BJ (cell line): ENCODE results near the gene NELFA. TPM values are rescaled to one million over a fixed set of nuclear protein-coding genes. Genes with fewer than 3 reads are reported as not detected.
"Not testable (repeated sequence)": the region's sequence is repeated elsewhere in the genome, so short reads cannot be mapped to it uniquely, and the experiment has no call there.

Experiments
- CTCF ChIA-PET: fragments of 350-600 bp; formaldehyde crosslinking; extraction: SDS; loops from one replicate; lab custom pipeline; 2021; ENCODE audit warnings: antibody characterized with exemption, inconsistent platforms; lab: Yijun Ruan, JAX
- POLR2A ChIA-PET: fragments of 300-600 bp; sonication (Branson Sonifier 250); formaldehyde crosslinking; extraction: SDS; loops from one replicate; lab custom pipeline; 2021; ENCODE audit warnings: antibody characterized with exemption; lab: Charles Lee
- DNase-seq: peaks from one replicate; pipeline ENCODE4 v3.0.0-alpha.2; 2011; ENCODE audit warnings: low read depth
- H3K27me3 ChIP-seq: 2 replicates; pipeline ENCODE4 v1.6.0; 2011; ENCODE audit warnings: low read length; ENCODE audit not compliant: control insufficient read depth, insufficient read depth
- H3K36me3 ChIP-seq: 2 replicates; pipeline ENCODE4 v1.5.1; 2011; ENCODE audit warnings: low read length; ENCODE audit not compliant: control insufficient read depth, insufficient read depth
- H3K4me3 ChIP-seq: 2 replicates; pipeline ENCODE4 v1.5.1; 2011; ENCODE audit warnings: low read depth, mild to moderate bottlenecking, control low read depth, low read length
- CTCF ChIP-seq: IDR thresholded peaks from 2 replicates; pipeline ENCODE4 v1.5.1; 2011; ENCODE audit warnings: low read depth, mild to moderate bottlenecking, control low read depth, inconsistent platforms, low read length, moderate library complexity; ENCODE audit not compliant: insufficient read depth
- polyA plus RNA-seq: library from polyadenylated mRNA; depleted of rRNA; stranded (reverse); fragments of >200 nt; gene quantifications from 2 replicates; pipeline ENCODE4 v1.2.3, GENCODE V29; 2011

Gene NELFA
- polyA plus RNA-seq, 1 experiment, result 12.8 TPM

- no peak for DNase-seq
- H3K4me3 ChIP-seq, result peak overlapping the region; percentile 100
- no peaks in the 10 kb centered on the region for H3K27me3 ChIP-seq
- POLR2A ChIA-PET, result no interaction called here
- TF ChIP-seq CTCF, result no peak
- no peaks in the 10 kb centered on the region for H3K36me3 ChIP-seq
- CTCF ChIA-PET, result interaction anchor here (0.9 kb wide), 2 partner anchors 12 to 24 kb away, joined by 3 to 4 read pairs; no protein-coding TSS in a partner anchor
These were observed 737 bp downstream of the NELFA start for GRCh38 chr4:2007804-2008670.

DNA sequence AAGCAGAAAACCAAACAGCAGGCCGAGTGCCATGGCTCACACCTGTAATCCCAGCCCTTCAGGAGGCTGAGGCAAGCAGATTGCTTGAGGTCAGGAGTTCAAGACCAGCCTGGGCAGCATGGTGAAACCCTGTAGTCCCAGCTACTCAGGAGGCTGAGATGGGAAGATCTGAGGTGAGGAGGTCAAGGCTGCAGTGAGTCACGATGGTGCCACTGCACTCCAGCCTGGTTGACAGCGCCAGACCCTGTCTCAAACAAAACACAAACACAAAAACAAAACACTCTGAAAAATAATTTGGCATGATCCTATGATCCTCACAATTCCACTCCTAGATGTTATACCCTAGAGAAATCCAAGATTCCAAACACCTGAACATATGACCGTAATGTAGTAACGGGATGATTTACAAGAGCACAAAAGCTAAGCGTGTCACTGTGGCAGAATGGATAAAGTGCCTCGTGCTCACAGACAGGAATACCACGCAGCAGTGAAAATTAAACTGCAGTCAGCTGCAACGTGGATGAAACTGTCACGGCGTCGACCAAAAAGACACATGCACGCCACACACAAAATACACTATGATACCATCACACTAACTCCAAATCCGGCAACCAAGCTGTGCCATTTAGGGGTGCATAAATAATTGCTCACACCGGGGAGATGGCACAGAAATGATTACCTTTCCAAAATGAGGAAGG, 1.7 kb downstream of the NELFA start:
- DNase-seq, result no peak
- H3K36me3 ChIP-seq, result no peaks in the 10 kb centered on the region
- ChIA-PET POLR2A (no interaction called here), CTCF (interaction anchor here (0.9 kb wide), 2 partner anchors 11 to 23 kb away, joined by 3 to 4 read pairs; no protein-coding TSS in a partner anchor)
- peak overlapping the region; percentile 100 for H3K4me3 ChIP-seq
- no peak for TF ChIP-seq CTCF
- no peaks in the 10 kb centered on the region for H3K27me3 ChIP-seq

- CTCF ChIA-PET, result no interaction called here
- Histone ChIP-seq H3K36me3 (no peaks in the 10 kb centered on the region), H3K4me3 (no peak overlapping the region), H3K27me3 (no peaks in the 10 kb centered on the region)
- DNase-seq, result no peak
- POLR2A ChIA-PET, result no interaction called here
- no peak for TF ChIP-seq CTCF
These were observed 2.4 kb downstream of the NELFA start for GRCh38 chr4:2006367-2006766.

- H3K36me3 ChIP-seq, DNase-seq, H3K27me3 ChIP-seq, H3K4me3 ChIP-seq, POLR2A ChIA-PET: not testable (repeated sequence)
- CTCF ChIA-PET, result interaction anchor here (0.6 kb wide), 1 partner anchor 129 kb away, joined by 3 read pairs; no protein-coding TSS in a partner anchor
These were observed 5.4 kb downstream of the NELFA start for GRCh38 chr4:2003361-2003760.

DNA sequence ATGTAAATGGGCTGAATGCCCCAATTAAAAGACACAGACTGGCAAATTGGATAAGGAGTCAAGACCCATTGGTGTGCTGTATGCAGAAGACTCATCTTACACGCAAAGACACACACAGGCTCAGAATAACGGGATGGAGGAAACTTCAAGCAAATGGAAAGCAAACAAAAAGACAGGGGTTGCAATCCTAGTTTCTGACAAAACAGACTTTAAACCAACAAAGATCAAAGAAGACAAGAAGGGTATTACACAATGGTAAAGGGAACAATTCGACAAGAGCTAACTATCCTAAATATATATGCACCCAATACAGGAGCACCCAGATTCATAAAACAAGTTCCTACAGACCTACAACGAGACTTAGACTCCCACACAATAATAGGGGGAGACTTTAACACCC, 9.5 kb downstream of the NELFA start:
- H3K36me3 ChIP-seq, POLR2A ChIA-PET, CTCF ChIA-PET, H3K4me3 ChIP-seq, H3K27me3 ChIP-seq, DNase-seq: not testable (repeated sequence)

DNA sequence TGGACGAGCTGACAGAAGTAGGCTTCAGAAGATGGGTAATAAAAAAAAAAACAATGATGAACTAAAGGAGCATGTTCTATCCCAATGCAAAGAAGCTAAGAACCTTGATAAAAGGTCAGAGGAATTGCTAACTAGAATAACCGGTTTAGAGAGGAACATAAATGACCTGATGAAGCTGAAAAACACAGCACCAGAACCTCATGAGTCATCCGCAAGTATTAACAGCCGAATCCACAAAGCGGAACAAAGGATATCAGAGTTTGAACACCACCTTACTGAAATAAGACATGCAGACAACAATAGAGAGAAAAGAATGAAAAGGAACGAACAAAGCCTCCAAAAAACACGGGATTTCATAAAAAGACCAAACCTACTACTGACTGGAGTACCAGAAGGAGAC, 10.5 kb downstream of the NELFA start:
- CTCF ChIA-PET, result no interaction called here
- TF ChIP-seq CTCF, result no peak
- H3K27me3 ChIP-seq, result no peaks in the 10 kb centered on the region
- no peak overlapping the region for H3K4me3 ChIP-seq
- DNase-seq, result no peak
- peaks cover 2% of the 10 kb centered on the region for H3K36me3 ChIP-seq
- POLR2A ChIA-PET, result no interaction called here
